GM20000 (cell line): Measurements from ENCODE around the gene PARD3.

ENCODE experiments used
- DNase-seq: peaks from one replicate; pipeline ENCODE4 v3.0.0; 2012; ENCODE audit warnings: low spot score
- CTCF ChIP-seq: IDR thresholded peaks from 2 replicates; pipeline ENCODE4 v1.5.1; 2012; ENCODE audit warnings: mild to moderate bottlenecking, control low read depth; ENCODE audit errors: extremely low read depth, missing control alignments

The PARD3 gene

GRCh38 chr10:34200355-34200901 is 614.7 kb downstream of the PARD3 start:
- no peak for TF ChIP-seq CTCF
- DNase-seq = no peak

- no peak for TF ChIP-seq CTCF
- DNase-seq = no peak
Observed at GRCh38 chr10:34198953-34199352, 616.1 kb downstream of the PARD3 start.

- no peak for TF ChIP-seq CTCF
- DNase-seq = no peak
Observed at GRCh38 chr10:34196058-34196433, 619.0 kb downstream of the PARD3 start.

- no peak for DNase-seq
- no peak for TF ChIP-seq CTCF
Observed at GRCh38 chr10:34195364-34196057, 619.6 kb downstream of the PARD3 start.

DNA sequence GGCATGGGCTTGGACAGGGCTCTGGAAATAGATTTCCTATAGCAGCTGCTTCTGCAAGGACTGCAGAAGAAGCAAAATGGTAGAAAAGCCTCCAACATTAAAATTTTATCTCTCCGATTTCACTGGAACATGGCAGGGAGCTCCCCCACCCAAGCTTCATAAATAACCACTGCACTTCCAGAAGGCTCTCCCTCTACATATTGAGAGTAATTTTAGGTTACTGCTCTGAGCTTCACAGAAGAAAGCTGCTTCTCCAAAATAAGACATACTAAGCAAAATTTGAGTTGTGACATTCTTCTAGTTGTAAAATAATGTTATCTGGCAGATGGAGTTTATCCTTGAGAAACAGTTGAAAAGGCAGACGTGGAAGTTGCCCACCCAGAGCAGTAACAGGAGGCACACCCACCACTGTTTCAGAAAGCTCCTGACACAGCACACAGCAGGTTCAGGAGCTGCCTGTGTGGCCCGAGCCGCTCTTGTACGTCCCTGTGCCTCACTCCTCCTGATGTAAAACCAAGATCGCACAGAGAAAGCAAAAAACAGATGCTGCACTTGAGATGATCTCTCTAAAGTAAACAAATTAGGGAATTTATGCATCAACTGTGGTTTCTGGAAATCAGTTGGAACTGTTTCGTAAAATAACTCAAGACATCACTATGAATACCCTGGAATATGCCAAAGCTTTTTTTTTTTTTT is 621.0 kb downstream of the PARD3 start:
- DNase-seq = no peak
- TF ChIP-seq CTCF = no peak

DNA sequence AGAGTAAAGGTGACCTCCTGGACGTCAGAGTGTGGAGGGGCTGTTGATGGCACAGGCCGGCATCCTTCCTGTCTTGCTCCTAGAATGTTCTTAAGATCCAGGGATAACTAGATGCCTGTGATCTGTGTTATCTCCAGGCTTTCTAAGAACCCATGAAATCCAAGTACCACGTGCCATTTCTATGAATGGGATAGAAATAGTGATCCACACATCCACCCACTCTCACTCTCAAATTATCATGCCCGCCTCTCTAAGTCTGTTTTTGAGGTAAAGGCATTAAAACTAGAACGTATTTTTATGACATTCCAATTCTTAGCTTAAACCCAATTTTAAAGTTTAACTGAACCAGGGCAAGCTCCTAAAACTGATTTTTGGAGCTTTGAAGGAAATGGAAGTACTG is 622.5 kb downstream of the PARD3 start:
- no peak for TF ChIP-seq CTCF
- no peak for DNase-seq

DNA sequence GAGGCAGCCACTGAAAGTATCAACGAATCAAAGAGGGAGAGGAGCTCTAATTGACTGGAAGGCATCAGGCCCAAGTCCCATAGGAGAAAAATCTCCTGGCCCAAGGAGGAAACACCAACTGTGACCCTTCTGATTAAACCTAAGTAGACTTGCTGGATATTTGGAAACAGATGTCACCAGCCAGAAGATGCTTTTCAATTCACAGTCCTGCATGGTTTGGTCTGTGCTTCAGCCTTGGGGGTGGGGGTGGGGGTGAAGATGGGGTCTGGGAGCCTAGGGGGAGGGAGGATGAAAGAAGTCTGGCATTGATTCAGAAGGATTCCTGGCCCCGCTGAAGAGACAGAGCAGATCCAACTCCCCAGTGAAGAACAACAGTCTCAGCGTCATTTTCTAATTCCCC is 623.7 kb downstream of the PARD3 start:
- no peak for TF ChIP-seq CTCF
- DNase-seq = no peak
